LNCaP clone FGC (cell line): ENCODE data around the gene KIF21A.
"Not testable (repeated sequence)": the region's sequence is repeated elsewhere in the genome, so short reads cannot be mapped to it uniquely, and the experiment has no call there.

Experiments
- DNase-seq: peaks from one replicate; pipeline ENCODE4 v3.0.0-alpha.2; 2011; ENCODE audit warnings: low read depth
- H3K4me3 ChIP-seq: 2 replicates; pipeline ENCODE4 v1.5.1; 2011; ENCODE audit warnings: mild to moderate bottlenecking, low read depth, low read length, control low read depth
- TF ChIP-seq, protein P1 (sequence below): IDR thresholded peaks from 2 replicates; pipeline ENCODE4 v1.5.1; 2012; ENCODE audit warnings: mild to moderate bottlenecking; ENCODE audit not compliant: control insufficient read depth, insufficient read depth; ENCODE audit errors: extremely low read depth

KIF21A gene

GRCh38 chr12:39296496-39296895 is 146.4 kb downstream of the KIF21A start:
- TF ChIP-seq, protein P1, sequence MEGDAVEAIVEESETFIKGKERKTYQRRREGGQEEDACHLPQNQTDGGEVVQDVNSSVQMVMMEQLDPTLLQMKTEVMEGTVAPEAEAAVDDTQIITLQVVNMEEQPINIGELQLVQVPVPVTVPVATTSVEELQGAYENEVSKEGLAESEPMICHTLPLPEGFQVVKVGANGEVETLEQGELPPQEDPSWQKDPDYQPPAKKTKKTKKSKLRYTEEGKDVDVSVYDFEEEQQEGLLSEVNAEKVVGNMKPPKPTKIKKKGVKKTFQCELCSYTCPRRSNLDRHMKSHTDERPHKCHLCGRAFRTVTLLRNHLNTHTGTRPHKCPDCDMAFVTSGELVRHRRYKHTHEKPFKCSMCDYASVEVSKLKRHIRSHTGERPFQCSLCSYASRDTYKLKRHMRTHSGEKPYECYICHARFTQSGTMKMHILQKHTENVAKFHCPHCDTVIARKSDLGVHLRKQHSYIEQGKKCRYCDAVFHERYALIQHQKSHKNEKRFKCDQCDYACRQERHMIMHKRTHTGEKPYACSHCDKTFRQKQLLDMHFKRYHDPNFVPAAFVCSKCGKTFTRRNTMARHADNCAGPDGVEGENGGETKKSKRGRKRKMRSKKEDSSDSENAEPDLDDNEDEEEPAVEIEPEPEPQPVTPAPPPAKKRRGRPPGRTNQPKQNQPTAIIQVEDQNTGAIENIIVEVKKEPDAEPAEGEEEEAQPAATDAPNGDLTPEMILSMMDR, result no peak
- no peak overlapping the region for H3K4me3 ChIP-seq
- DNase-seq, result no peak

- not testable (repeated sequence) for H3K4me3 ChIP-seq, DNase-seq
These were observed 147.3 kb downstream of the KIF21A start for GRCh38 chr12:39295593-39295992.

- TF ChIP-seq, protein P1, result no peak
- no peak for DNase-seq
These were observed 148.2 kb downstream of the KIF21A start for GRCh38 chr12:39294715-39295114.

DNA sequence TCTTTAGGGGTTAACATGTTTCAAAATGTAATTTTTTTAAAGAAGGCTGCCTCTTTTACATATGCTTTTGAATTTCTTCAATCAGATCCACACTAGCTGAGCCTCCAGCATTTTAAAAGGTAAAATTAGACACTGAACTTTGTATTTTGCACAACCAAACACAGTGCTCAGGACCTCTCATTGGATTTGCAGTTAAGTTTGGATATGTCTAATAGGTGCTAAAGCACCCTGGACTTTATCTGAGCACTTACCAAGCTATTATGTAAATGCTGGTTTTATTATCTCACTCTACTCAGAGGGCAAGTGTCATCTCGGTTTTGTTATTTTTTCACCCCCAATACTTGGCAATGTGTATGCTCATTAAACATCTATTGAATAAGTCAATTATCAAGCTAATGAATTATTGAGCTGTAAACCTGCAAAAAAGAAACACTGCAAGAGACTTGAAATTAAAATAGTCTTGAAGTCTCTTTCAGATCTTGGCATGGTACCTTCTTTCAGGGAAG is 150.7 kb downstream of the KIF21A start:
- no peak overlapping the region for H3K4me3 ChIP-seq
- no peak for DNase-seq
- TF ChIP-seq, protein P1, result no peak

More at GRCh38 chr12:39294715-39295114, 148.2 kb downstream of the KIF21A start:
- H3K4me3 ChIP-seq, result no peak overlapping the region

DNA sequence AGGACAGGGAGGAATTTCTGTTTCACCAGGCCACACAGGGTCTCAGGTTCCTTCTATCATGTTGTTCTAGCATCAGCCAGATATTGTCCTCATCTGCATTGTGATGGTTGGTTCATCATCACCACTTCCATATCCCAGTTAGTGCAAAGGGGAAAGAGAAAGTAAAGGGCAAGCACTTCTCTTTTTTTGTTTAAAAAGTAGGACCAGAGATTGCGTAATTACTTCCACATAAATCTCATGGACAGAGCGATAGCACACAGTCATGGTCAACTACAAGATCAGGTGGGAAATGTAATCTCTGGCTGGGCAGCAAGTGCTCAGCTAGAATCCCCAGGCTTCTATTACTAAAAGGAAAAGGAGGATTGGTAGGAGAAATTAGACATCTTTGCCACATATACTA is 155.1 kb downstream of the KIF21A start:
- no peak overlapping the region for H3K4me3 ChIP-seq
- TF ChIP-seq, protein P1, result no peak
- DNase-seq, result no peak

GRCh38 chr12:39287409-39287808 is 155.5 kb downstream of the KIF21A start:
- TF ChIP-seq, protein P1, result no peak
- H3K4me3 ChIP-seq, result no peak overlapping the region
- no peak for DNase-seq

GRCh38 chr12:39278426-39278825 is 164.5 kb downstream of the KIF21A start:
- no peak overlapping the region for H3K4me3 ChIP-seq
- no peak for DNase-seq
- TF ChIP-seq, protein P1, result no peak
